Mucosa of descending colon (tissue), 3 donors: ENCODE results near the gene CDC20B. TPM values are rescaled to one million over a fixed set of nuclear protein-coding genes. Genes with fewer than 3 reads are reported as not detected.

ENCODE experiments used
- ATAC-seq: fragments of 200-7000 bp; cut with Tn5 transposase; one replicate; pipeline ENCODE4 v1.9.1; 2020; ENCODE audit warnings: mild to moderate bottlenecking, moderate library complexity
- DNase-seq, 3 donors: peaks; one replicate each; pipeline ENCODE4 v3.0.0-alpha.2; 2020
- H3K36me3 ChIP-seq: fragments of 200-600 bp; one replicate; pipeline ENCODE4 v1.8.0; 2021; ENCODE audit warnings: low read depth, mild to moderate bottlenecking
- H3K4me1 ChIP-seq: fragments of 200-600 bp; one replicate; pipeline ENCODE4 v1.8.0; 2021; ENCODE audit warnings: low read depth, mild to moderate bottlenecking
- H3K4me3 ChIP-seq: fragments of 200-600 bp; one replicate; pipeline ENCODE4 v1.8.0; 2021; ENCODE audit warnings: mild to moderate bottlenecking
- H3K9me3 ChIP-seq: fragments of 200-600 bp; one replicate; pipeline ENCODE4 v1.8.0; 2021; ENCODE audit warnings: mild to moderate bottlenecking
- CTCF ChIP-seq: fragments of 200-600 bp; IDR thresholded peaks from one replicate; pipeline ENCODE4 v1.8.0; 2022; ENCODE audit warnings: antibody characterized with exemption, mild to moderate bottlenecking
- intact Hi-C, 2 donors: fragments of 100-400 bp; cut with DNase I in 1 of 2; cut with micrococcal nuclease in 1 of 2; formaldehyde crosslinking; loops; one replicate each; pipeline versions ENCODE4 v1.11.0 to v1.11.1; 2022; cut with DNase I, micrococcal nuclease
- total RNA-seq, 3 donors: library from RNA; stranded (reverse); fragmentation: NEBNext Ultra II Directional in 2 of 3; extraction: Animal tissue kit (Norgen Biotek cat#: 25700) in 2 of 3; gene quantifications; one replicate each; pipeline versions ENCODE4 v1.2.1 to v1.2.4, GENCODE V29; 2021 to 2023
- donor health status: DM: no; HTN: no; CAD: no; lungs with moderate emphysema.
- donor health status: DM: no; HTN: no; CAD: no.
- donor health status: DM: no; HTN: yes; CAD: no.

Gene CDC20B
- total RNA-seq, 3 donors from 2014 or later: not detected

GRCh38 chr5:55146080-55146479 is 26.9 kb downstream of the CDC20B start:
- ATAC-seq (no peak), DNase-seq (no peak)
- intact Hi-C loops: loop anchor here (10.0 kb wide), 2 partner anchors 201 to 241 kb away; no protein-coding TSS in a partner anchor
- H3K9me3 ChIP-seq: no peaks in the 10 kb centered on the region
- H3K36me3 ChIP-seq: no peaks in the 10 kb centered on the region
- no peaks in the 10 kb centered on the region for H3K4me1 ChIP-seq
- TF ChIP-seq CTCF: no peak
- H3K4me3 ChIP-seq: no peak overlapping the region

- Histone ChIP-seq H3K4me1 (no peaks in the 10 kb centered on the region), H3K4me3 (no peak overlapping the region), H3K36me3 (no peaks in the 10 kb centered on the region), H3K9me3 (no peaks in the 10 kb centered on the region)
- intact Hi-C loops: loop anchor here (10.0 kb wide), 2 partner anchors 199 to 239 kb away; no protein-coding TSS in a partner anchor
- ATAC-seq (no peak), DNase-seq (no peak)
- TF ChIP-seq CTCF: no peak
Observed at GRCh38 chr5:55143624-55144023, 29.4 kb downstream of the CDC20B start.

GRCh38 chr5:55141945-55142690 is 30.9 kb downstream of the CDC20B start:
- no peak for TF ChIP-seq CTCF
- Histone ChIP-seq H3K36me3 (no peaks in the 10 kb centered on the region), H3K9me3 (no peaks in the 10 kb centered on the region), H3K4me3 (no peak overlapping the region), H3K4me1 (no peaks in the 10 kb centered on the region)
- intact Hi-C loops: loop anchor here (10.0 kb wide), 2 partner anchors 197 to 237 kb away; no protein-coding TSS in a partner anchor
- DNase-seq (no peak), ATAC-seq (no peak)

- no peak overlapping the region for H3K4me3 ChIP-seq
- intact Hi-C loops: loop anchor here (10.0 kb wide), 2 partner anchors 196 to 236 kb away; no protein-coding TSS in a partner anchor
- DNase-seq (no peak), ATAC-seq (no peak)
- TF ChIP-seq CTCF: no peak
- no peaks in the 10 kb centered on the region for H3K36me3 ChIP-seq
- no peaks in the 10 kb centered on the region for H3K4me1 ChIP-seq
- no peaks in the 10 kb centered on the region for H3K9me3 ChIP-seq
Observed at GRCh38 chr5:55140908-55141665, 31.9 kb downstream of the CDC20B start.

GRCh38 chr5:55136521-55136920 is 36.5 kb downstream of the CDC20B start:
- ATAC-seq: no peak
- Histone ChIP-seq H3K4me3 (no peak overlapping the region), H3K9me3 (no peaks in the 10 kb centered on the region), H3K36me3 (no peaks in the 10 kb centered on the region), H3K4me1 (no peaks in the 10 kb centered on the region)
- no peak for DNase-seq
- intact Hi-C loops: no loop called here
- no peak for TF ChIP-seq CTCF
